KBM-7 (cell line): ENCODE measurements around the gene TSPAN9.

ENCODE experiments used
- DNase-seq: peaks from one replicate; pipeline ENCODE4 v3.0.0-alpha.2; 2015
- in situ Hi-C: fragments of 300-500 bp; cut with MboI; formaldehyde crosslinking; loops from 2 replicates; pipeline ENCODE4 v1.14.3; 2020; ENCODE audit warnings: low sequenced_read_pairs, low pct_unique_long_range_greater_than_20kb, mixed read lengths

Gene TSPAN9

DNA sequence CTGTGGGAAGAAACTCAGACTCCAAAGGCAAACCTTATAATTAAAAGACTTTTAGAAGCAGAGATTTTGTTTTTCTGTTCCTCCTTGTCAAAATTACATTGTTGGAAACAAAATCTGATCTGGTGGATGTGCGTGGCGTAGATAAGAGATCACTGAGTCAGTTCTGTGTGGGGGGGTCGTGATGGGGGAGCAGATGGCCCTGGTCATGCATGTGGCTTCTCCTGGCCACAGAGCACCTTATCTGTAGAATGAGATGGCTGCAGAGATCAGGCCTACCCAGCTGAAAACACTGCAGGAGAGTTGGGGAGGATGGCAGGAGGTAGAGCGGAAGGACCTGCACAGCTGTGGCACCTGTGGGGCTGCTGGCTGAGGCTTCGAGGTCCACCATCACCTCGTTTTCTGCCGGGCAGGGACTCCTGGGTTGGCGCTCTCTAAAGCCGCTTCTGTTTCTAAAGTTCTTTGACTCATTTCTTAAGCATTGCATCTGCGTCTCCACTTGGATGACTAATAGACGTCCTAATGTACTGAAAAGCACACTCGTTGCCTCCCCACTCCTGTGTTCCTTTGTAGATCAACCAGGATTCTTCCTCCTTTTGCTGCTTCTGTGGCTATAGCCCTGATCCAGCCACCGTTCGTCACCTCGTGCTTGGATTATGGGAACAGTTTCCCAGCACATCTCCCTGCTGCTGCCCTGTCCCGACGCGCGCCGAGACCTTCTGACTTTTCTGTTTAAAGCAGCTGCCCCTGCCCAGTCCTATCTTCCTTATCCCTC, 93.4 kb downstream of the TSPAN9 start:
- DNase-seq, result no peak
- in situ Hi-C loops, result no loop called here

DNA sequence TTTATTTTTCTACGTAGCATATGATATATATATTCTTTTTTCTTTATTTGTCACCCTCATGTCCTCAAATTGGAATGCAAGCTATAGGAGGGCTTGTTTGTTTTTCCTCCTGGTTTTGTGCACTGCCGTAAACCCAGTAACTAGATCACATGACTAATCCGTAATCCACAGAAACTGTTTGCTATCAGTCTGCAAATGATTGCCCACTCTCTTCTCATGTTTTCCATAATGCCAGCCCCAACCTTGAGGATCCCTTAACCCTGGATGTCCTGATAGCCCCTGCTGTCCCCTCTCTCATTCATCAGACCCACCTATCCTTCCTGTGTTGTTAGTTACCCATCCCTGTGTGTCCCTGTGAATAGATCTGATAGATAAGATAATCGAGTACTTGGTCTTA, 94.0 kb downstream of the TSPAN9 start:
- in situ Hi-C loops, result no loop called here
- DNase-seq, result no peak

DNA sequence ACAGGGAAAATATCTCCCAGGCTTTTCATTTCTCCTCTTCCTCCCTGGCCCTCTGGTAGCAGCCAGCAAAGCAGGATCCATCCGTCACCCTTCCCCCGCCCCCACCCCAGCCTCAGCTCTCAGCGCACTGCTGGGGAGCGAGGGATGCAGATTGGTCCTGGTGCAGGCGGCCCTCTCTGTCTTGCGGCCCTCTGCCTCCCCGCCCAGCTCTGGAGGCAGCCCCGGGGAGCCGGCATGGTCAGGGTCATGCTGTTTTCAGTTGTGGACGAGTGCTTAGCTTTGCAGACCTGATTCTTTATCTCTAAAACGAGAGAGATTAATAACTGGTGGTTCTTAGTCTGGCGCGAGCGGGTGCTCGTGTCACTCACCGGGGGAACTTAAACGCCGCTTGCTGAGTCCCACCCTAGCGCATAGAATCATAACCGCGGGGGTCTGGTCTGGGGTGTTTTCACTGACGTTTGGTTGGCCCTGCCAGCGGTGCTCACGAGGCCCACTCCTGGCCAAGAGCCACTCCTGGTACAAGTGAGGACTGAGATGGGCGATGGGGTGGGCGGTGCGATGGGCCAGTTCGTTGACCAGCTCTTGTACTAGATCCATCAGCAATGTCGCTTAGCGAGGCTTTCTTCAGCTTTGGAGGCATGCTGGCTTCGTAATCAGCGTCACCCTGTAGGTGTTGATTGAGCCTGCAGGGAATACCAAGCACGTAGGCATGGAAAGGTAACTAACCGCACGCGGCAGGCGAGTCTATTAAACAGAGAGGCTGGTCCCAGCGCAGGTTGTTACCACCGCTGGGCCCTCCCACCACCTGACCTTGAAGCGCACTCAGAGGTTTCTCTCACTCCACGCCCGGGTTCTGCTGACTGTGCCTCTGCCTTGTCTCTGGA, 95.2 kb downstream of the TSPAN9 start:
- in situ Hi-C loops, result no loop called here
- no peak for DNase-seq

DNA sequence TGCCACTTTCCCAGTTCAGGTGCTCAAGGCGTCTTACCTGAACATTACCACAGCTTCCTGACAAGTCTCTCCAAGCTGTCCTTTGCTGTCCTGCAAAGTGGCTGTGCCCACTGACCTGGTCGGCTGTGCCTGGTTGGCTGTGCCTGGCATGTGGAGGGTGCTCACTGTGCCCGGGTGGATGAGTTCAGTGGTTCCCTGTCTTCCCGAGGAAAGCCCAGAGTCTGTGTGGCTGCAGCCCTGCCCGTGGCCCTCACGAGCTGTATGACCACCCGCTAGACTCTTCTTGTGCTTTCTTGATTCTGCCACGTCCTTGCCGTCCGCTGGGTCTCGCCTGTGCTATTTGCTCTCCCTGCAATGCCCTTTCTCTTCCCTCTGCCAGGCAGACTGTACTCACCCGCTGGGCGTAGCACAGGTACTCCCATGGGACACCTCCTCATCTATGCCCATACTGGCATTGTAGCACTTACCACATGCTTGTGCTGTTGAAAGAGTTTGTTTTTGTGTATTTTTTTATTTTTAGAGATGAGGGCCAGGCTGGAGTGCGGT, 95.9 kb downstream of the TSPAN9 start:
- in situ Hi-C loops, result no loop called here
- no peak for DNase-seq

DNA sequence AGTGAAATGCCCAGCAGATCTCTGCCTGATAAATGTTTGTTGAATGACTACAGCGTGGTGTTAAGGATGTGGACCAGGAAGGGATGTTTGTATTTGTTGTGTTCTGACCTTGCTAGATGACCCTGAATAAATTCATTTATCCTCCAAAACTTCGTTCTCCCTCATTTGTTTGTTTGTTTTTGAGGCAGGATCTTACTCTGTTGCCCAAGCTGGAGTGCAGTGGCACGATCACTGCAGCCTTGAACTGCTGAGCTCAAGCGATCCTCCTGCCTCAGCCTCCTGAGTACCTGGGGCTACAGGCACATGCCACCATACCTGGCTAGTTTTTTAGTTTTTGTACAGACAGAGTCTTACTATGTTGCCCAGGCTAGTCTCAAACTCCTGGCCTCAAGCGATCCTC, 96.7 kb downstream of the TSPAN9 start:
- in situ Hi-C loops, result no loop called here
- DNase-seq, result no peak

DNA sequence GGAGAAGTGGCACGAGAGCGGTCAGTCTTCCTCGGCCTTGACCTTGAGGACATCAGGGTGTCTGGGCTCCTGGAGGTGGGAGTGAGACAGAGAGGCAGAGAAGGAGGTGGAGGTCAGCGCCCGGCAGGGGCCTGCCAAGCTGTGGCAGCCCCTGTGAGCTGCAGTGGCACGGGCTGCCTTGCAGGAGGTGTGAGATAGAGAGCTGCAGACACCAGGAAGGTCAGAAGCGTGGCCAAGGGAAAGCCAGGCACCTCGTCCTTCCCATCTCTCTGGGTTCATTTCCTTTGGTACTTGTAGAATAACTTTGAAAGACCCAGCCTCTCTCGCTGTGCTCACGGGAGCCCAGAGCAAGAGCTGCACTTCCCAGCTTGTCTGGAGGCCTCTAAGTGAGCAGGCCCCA, 98.1 kb downstream of the TSPAN9 start:
- in situ Hi-C loops, result no loop called here

DNA sequence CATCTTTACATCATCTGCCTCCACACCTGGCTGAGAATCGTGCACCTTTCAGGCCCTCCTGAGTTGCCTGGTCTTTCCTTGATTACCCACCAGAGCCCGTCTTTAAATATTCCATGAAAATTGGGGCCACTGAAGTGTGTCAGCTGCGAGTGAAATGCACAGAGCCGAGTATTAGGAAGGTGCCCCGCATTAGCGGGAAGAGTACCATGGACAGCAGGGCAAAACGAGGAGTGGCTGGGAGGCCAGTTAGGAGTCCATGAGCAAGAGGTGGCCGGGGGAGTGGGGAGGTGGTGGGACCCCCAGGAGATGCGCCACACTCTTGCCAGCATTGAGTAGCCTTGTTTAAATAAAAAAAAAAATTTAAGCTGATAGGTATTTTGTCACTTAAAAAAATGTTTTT, 99.6 kb downstream of the TSPAN9 start:
- in situ Hi-C loops, result no loop called here
- no peak for DNase-seq

More for the DNA sequence above, 98.1 kb downstream of the TSPAN9 start:
- DNase-seq, result no peak

DNA sequence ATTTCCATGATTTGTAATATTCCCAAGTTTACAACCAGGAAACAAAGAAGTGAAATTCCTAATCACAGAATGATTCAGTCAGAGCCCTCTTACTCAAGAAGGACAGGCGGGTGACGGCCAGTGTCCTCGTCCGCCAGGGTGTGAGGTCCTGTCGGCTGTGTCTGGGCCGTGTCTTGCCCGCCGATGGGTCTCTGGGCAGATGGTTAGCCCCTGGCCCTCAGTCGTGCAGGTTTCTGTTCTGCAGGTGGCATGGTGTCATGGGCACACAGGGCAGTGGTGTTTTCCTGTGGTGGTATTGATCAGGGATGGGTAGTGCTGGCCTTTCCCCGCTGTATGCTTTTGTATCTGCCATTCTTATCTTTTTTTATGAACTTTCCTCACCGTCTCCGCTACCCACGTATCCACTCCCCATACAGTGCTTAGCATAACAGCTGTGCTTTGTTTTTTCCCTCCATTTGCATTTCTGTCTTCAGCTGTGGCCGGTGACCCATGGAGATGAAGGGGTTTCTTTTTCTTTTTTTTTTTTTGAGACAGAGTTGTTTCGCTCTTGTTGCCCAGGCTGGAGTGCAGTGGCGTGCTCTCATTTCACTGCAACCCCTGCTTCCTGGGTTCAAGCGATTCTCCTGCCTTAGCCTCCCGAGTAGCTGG, 100.7 kb downstream of the TSPAN9 start:
- no peak for DNase-seq
- in situ Hi-C loops, result no loop called here

DNA sequence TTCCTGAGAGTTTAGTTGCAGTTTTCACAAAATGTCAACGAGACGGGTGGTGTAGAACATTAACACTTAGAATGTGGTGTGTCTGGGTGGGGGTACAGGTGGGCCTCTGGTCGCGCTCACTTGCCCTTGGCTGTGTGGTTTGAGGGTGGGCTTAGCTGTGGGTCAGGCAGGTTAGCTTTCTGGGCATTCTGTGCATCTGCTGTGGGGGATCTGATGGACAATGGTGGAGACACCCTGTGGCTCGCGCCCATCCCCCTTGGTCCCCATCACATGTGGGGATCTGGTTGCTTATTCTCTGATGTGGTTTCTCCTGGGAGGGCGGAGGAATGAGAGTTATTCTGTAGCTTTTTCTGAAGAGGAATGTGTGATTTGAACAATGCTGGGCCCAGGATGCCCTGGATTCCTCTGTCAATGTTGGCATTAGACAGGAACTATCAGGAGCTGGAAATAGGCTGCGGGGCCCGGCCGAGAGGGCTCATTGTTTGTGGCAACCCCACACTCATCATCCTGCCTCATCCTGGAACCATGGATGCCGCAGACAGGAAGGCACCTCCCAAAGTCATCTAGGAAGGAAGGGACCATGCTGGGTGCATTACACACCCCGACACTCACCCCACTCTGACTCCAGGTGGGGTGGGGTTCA, 101.6 kb downstream of the TSPAN9 start:
- in situ Hi-C loops, result no loop called here
- DNase-seq, result no peak

DNA sequence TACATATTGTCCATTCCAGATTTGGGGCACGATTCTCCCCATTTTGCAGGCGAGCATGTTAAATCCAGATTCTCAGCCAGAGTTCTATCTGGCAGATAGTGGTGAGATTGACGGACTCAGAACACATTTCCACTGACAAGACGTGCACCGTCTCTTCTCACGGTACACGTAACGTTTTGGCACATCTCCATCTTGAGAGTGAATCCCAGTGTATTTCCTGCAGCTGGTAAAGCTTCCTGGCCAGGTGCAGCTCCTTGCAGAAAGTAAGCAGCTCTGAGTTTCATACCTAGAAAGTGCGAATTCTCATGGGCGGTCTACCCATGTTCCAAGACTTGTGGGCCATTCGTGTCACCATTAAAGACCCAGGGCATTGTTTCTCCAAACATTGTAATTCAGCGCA, 102.6 kb downstream of the TSPAN9 start:
- in situ Hi-C loops, result no loop called here
- no peak for DNase-seq

DNA sequence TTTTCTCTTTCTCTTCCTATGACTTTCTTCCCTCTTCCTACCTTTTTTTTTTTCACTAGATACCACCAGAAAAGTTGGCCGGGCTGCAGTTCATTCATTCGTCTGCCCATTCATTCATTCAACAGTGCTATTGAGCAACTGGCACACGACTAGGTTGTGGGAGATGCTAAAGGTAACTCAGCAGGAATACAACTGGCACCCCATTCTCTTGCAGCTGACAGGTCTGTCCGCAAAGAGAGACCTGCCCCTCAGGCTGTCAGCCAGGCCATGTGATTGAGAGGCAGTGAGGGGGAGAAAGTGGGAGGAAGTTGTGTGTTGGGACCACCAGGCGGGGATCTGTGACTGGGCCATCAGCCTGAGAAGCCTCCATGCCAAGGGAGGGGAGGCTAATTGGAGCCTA, 105.2 kb downstream of the TSPAN9 start:
- no peak for DNase-seq
- in situ Hi-C loops, result no loop called here

DNA sequence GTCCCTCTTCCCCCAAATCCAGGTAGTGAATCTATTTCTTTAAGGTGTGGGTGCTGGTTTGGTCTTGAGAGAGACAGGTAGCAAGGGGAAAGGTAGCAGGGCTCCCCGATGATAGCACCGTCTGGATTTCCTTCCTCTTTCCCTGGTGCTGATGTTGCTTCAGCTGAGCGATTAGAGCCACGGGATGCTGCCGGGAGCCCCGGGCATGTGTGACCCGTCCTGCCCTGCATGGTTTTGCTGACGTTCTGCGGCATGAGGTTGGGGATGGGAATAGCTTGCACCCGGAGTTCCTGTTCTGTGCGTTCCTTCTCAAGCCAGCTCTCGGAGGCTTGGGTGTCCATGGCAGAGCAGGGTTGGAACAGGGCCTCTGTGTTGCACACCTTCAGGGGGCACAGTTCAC, 107.3 kb downstream of the TSPAN9 start:
- DNase-seq, result no peak

DNA sequence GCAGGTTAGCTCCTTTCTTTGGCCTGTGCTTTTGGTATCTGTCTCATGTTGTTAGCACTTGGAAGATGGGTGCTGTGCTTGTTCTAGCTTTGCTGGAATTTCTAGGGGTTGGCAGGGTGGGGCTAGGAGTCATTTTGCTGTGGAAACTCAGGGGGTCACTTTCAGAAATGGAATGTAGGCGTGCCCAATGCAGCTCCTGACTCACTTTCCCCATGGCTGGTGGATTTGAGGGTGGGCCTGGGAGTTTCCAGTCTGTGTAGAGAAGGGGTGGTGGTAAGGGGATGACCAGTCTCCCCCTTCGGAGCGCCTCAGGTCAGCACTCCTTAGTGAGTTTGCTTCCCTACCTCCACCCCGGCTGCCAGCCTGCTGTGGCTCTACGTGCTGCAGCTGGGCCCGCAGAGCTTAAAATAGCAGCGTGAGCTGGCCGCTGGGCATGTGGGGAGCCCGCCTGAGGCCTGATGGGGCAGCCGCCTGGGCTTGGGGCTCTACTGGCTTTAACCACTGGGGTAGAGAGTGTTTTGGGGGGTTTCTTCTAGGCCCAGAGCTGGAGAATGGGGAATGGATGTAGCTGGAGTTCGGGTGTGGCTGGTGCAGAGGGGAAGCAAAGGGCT, 108.2 kb downstream of the TSPAN9 start:
- in situ Hi-C loops, result no loop called here
- no peak for DNase-seq

More for the DNA sequence above, 107.3 kb downstream of the TSPAN9 start:
- in situ Hi-C loops, result no loop called here

DNA sequence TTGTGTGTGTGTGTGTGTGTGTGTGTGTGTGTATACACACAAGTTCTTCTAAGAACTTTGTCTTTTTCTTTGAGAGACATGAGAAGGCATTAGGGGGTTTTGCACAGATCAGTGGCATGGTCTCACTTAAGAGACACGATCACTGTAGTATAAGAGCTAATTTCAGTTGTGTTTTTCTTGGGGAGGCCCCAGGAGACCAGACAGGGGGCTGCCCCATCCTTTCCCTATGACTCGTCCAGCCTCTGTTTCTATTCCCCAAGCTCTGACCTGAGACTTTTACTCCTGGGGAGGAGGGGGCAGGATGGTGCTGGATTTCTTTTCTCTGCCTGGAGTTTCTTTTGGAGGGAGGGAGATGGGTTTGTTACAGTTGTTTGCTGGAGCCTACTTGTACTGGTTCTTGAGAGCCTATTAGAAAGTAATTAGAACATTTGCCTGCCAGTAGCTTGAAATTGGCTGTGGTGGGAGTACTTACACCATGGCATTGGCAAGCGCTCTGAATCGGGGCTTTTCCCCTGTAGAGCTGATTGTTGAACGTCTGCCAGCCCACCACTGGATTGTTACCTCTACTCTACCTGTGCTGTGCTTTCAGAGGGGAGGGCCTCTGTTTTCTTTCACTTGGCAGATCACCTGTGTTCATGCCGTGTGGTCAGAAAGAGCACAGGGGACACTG, 109.5 kb downstream of the TSPAN9 start:
- DNase-seq, result no peak
- in situ Hi-C loops, result no loop called here

DNA sequence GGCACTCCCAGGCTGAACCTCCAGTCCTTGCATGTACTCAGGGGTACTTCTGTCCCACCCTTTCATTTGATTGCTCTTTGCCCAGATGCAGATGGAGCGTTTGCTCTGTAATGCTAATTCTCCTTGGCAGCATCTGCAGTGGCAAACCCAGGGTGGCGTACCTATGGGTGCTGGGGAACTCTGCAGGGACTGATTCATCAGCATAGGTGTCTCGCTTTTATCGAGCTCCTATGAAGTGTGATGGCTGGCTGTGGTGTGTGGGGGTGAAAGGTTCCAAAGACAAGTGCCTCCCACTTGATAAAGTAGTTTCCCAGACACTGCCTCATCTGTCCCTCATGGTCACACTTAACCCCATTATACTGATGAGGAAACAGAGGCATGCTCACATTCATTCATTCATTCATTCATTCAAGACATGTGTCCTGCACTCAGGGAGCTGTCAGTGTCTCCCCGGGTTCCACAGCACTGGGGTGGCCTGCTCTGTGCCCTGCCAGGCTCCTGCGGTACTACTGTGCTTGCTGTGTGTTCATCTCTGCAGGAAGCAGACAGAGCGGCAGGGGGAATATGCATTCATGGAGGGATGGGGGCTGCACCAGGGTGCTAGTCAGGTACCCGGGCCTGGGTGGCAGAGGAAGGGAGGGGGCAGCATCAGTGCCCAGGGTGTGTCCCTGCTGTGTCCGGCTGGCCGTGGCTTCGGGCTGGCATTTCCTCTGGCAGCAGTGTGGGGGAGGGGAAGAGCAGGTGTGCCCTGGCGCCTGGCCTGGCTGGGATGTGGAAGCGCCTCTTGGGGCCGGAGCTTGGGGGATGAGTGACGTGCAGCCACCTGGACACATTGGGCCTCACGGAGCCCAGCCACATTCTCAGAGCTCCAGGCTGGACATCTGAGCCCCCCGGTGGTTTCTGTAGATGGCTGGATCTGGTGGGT, 110.9 kb downstream of the TSPAN9 start:
- DNase-seq, result no peak
- in situ Hi-C loops, result no loop called here

DNA sequence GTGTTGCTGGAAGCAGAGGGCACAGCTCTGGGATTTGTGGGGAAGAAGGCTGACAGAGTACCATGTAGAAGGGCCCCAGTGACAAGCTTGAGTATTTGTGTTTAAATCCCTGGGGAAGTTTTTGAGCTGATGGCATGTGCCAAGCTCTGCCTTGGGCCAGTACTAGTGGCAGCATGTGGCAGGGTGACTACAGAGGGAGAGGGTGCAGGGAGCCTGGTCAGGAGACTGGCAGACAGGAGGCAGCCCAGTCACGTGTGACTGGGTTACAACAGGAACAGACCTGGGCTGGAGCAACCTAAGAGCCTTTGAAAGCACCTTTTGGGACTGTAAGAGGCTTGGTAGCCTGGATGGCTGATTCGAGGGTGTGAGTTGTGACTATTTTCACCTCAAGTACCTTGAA, 112.1 kb downstream of the TSPAN9 start:
- DNase-seq, result no peak
- in situ Hi-C loops, result no loop called here

DNA sequence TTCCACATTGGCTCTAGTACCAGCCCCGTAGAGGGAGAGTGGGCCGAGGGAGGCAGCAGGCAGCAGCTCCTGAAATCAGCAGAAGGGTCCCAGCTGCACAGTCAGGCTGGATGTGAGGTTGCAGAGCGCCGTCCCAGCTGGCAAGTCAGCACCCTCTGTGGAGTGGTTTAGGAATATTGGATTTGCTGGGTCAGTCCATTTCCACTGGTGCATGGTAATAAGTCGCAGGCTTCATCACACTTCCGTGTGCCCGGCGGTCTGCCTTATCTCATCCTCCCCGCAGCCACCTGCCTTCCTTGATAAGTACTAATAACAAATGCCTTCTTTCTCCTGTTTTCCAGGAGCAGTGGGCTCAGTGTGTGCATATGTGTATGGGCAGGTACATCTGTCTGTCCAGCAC, 112.9 kb downstream of the TSPAN9 start:
- no peak for DNase-seq
- in situ Hi-C loops, result no loop called here
